Tibial nerve (tissue), 4 donors: ENCODE results near the gene DGKI. TPM values are rescaled to one million over a fixed set of nuclear protein-coding genes. Genes with fewer than 3 reads are reported as not detected.

ENCODE experiments used
- DNase-seq, 2 donors: peaks; one replicate each; pipeline ENCODE4 v3.0.0-alpha.2; 2019; ENCODE audit warnings: low spot score in 2 of 2
- H3K27ac ChIP-seq, 4 donors: fragments of 200-600 bp; sonication (generic) in 3 of 4; one replicate each; pipeline ENCODE4 v1.5.1; 2017 to 2019; ENCODE audit warnings: mild to moderate bottlenecking in 1 of 4
- H3K27me3 ChIP-seq, 2 donors: fragments of 200-600 bp; sonication (generic) in 1 of 2; one replicate each; pipeline versions ENCODE4 v1.5.1 to v1.6.0; 2017 to 2019
- H3K36me3 ChIP-seq, 3 donors: fragments of 200-600 bp; sonication (generic); one replicate each; pipeline ENCODE4 v1.5.1; 2018 to 2019
- H3K4me1 ChIP-seq, 4 donors: fragments of 200-600 bp; sonication (generic) in 3 of 4; one replicate each; pipeline ENCODE4 v1.5.1; 2017 to 2019
- H3K4me3 ChIP-seq, 4 donors: fragments of 200-600 bp; sonication (generic) in 3 of 4; one replicate each; pipeline ENCODE4 v1.5.1; 2017 to 2019; ENCODE audit warnings: mild to moderate bottlenecking in 1 of 4, moderate library complexity in 1 of 4
- H3K9me3 ChIP-seq, 4 donors: fragments of 200-600 bp; sonication (generic) in 3 of 4; one replicate each; pipeline ENCODE4 v1.5.1; 2017 to 2019
- CTCF ChIP-seq, 5 experiments: fragments of 200-600 bp in 3 of 5; fragments of 450-650 bp in 2 of 5; sonication (generic) in 3 of 5; IDR thresholded peaks; one replicate each; pipeline ENCODE4 v1.5.1; 2016 to 2019; ENCODE audit warnings: antibody characterized with exemption in 5 of 5, mild to moderate bottlenecking in 3 of 5, moderate library complexity in 2 of 5
- EP300 ChIP-seq, 2 donors: sonication (generic); formaldehyde crosslinking; IDR thresholded peaks; one replicate each; pipeline ENCODE4 v1.6.1; 2017; ENCODE audit warnings: antibody characterized with exemption in 2 of 2, mild to moderate bottlenecking in 1 of 2
- POLR2A ChIP-seq, 2 donors: fragments of 450-650 bp; IDR thresholded peaks; one replicate each; pipeline ENCODE4 v1.6.1; 2017; ENCODE audit warnings: antibody characterized with exemption in 2 of 2, mild to moderate bottlenecking in 2 of 2, moderate library complexity in 2 of 2
- WGBS, 2 donors: methylation state at CpG; one replicate each; pipeline ENCODE4 v1.1.5; 2018; 5-methylcytosine and 5-hydroxymethylcytosine counted together
- total RNA-seq, 4 donors: library from RNA; depleted of rRNA; stranded (reverse); fragments of >200 nt; gene quantifications; one replicate each; pipeline ENCODE4 v1.1.0, GENCODE V29; 2016

Gene DGKI
- total RNA-seq, 4 donors from 2014 or later: 0.21 to 2.7 (median 1.7) TPM

GRCh38 chr7:137867289-137867688 lies 20.5 kb upstream of the DGKI start:
- TF ChIP-seq CTCF (IDR thresholded peaks at IDR 0.05) (no peak), POLR2A (IDR thresholded peaks at IDR 0.05) (no peak), EP300 (IDR thresholded peaks at IDR 0.05) (no peak)
- 90 to 94% methylated on average over 3 of the region's 3 CpGs for WGBS, 2 donors
- Histone ChIP-seq H3K9me3 (peaks cover 0 to 25% (median 4%) of the 10 kb centered on the region in 4 donors), H3K27me3 (no peaks in the 10 kb centered on the region), H3K36me3 (peaks cover 0 to 91% (median 2%) of the 10 kb centered on the region in 3 donors), H3K27ac (no peak overlapping the region), H3K4me3 (no peak overlapping the region), H3K4me1 (peaks cover 0 to 10% (median 0%) of the 10 kb centered on the region in 4 donors)
- DNase-seq: no peak

GRCh38 chr7:137865764-137866163 lies 19.0 kb upstream of the DGKI start:
- no peak for DNase-seq
- H3K4me3 ChIP-seq: no peak overlapping the region
- H3K27me3 ChIP-seq: no peaks in the 10 kb centered on the region
- peaks cover 0 to 15% (median 0%) of the 10 kb centered on the region in 4 donors for H3K4me1 ChIP-seq
- no peak overlapping the region for H3K27ac ChIP-seq
- H3K36me3 ChIP-seq: peaks cover 0 to 86% (median 2%) of the 10 kb centered on the region in 3 donors
- H3K9me3 ChIP-seq: peaks cover 0 to 25% (median 4%) of the 10 kb centered on the region in 4 donors
- WGBS, 2 donors: 98 to 100% methylated on average over 1 of the region's 1 CpG
- no peak for TF ChIP-seq EP300 (IDR thresholded peaks at IDR 0.05)
- no peak for TF ChIP-seq CTCF (IDR thresholded peaks at IDR 0.05)
- TF ChIP-seq POLR2A (IDR thresholded peaks at IDR 0.05): no peak

GRCh38 chr7:137862964-137863363 lies 16.2 kb upstream of the DGKI start:
- Histone ChIP-seq H3K4me3 (no peak overlapping the region), H3K27ac (peak overlapping the region in 1 of 4 donors; percentile 14), H3K27me3 (no peaks in the 10 kb centered on the region), H3K36me3 (peaks cover 0 to 72% (median 1%) of the 10 kb centered on the region in 3 donors), H3K9me3 (peaks cover 0 to 12% (median 4%) of the 10 kb centered on the region in 4 donors), H3K4me1 (peaks cover 0 to 15% (median 0%) of the 10 kb centered on the region in 4 donors)
- TF ChIP-seq EP300 (IDR thresholded peaks at IDR 0.05): no peak
- 89 to 96% methylated on average over 2 of the region's 2 CpGs for WGBS, 2 donors
- DNase-seq: no peak

- Histone ChIP-seq H3K4me3 (no peak overlapping the region), H3K36me3 (peaks cover 0 to 66% (median 0%) of the 10 kb centered on the region in 3 donors), H3K27ac (peak overlapping the region in 2 of 4 donors; percentile 14 to 17), H3K27me3 (no peaks in the 10 kb centered on the region), H3K4me1 (peaks cover 0 to 15% (median 0%) of the 10 kb centered on the region in 4 donors), H3K9me3 (peaks cover 0 to 12% (median 4%) of the 10 kb centered on the region in 4 donors)
- no peak for DNase-seq
- TF ChIP-seq CTCF (IDR thresholded peaks at IDR 0.05) (no peak), POLR2A (IDR thresholded peaks at IDR 0.05) (no peak), EP300 (IDR thresholded peaks at IDR 0.05) (no peak)
- WGBS, 2 donors: 22 to 24% methylated on average over 4 of the region's 4 CpGs
Observed at GRCh38 chr7:137862358-137862757, 15.6 kb upstream of the DGKI start.

GRCh38 chr7:137860542-137860941 lies 13.8 kb upstream of the DGKI start:
- Histone ChIP-seq H3K9me3 (peaks cover 0 to 2% (median 0%) of the 10 kb centered on the region in 4 donors), H3K27ac (no peak overlapping the region), H3K4me1 (peaks cover 0 to 15% (median 0%) of the 10 kb centered on the region in 4 donors), H3K4me3 (no peak overlapping the region), H3K36me3 (peaks cover 0 to 50% (median 0%) of the 10 kb centered on the region in 3 donors), H3K27me3 (no peaks in the 10 kb centered on the region)
- TF ChIP-seq EP300 (IDR thresholded peaks at IDR 0.05) (no peak), CTCF (IDR thresholded peaks at IDR 0.05) (no peak), POLR2A (IDR thresholded peaks at IDR 0.05) (no peak)
- WGBS, 2 donors: 97 to 99% methylated on average over 2 of the region's 2 CpGs
- no peak for DNase-seq
